HTERT RPE-1 (cell line): Measurements from ENCODE around the gene CPPED1.
"Not testable (repeated sequence)": the region's sequence is repeated elsewhere in the genome, so short reads cannot be mapped to it uniquely, and the experiment has no call there.

Experiments used
- in situ Hi-C: fragments of 300-500 bp; cut with MboI; formaldehyde crosslinking; loops from 4 replicates; pipeline ENCODE4 v1.14.3; 2020; ENCODE audit warnings: low sequenced_read_pairs

Gene CPPED1

GRCh38 chr16:12803203-12804093 is at the start of gene CPPED1:
Gene CPPED1, minus strand, starts transcription at chr16:12803887. Its CDS starts 111 bp downstream, at chr16:12803776.
- in situ Hi-C loops = no loop called here

GRCh38 chr16:12850186-12850585 is 46.5 kb upstream of the CPPED1 start:
- in situ Hi-C loops = no loop called here

- in situ Hi-C loops = no loop called here
Observed at GRCh38 chr16:12846592-12846991, 42.9 kb upstream of the CPPED1 start.

GRCh38 chr16:12845282-12845681 is 41.6 kb upstream of the CPPED1 start:
- in situ Hi-C loops = no loop called here

GRCh38 chr16:12837756-12838155 is 34.1 kb upstream of the CPPED1 start:
- in situ Hi-C loops = no loop called here

- in situ Hi-C loops = no loop called here
Observed at GRCh38 chr16:12837291-12837690, 33.6 kb upstream of the CPPED1 start.

GRCh38 chr16:12833926-12834325 is 30.2 kb upstream of the CPPED1 start:
- in situ Hi-C loops = no loop called here

- in situ Hi-C loops = no loop called here
Observed at GRCh38 chr16:12829096-12829888, 25.6 kb upstream of the CPPED1 start.

GRCh38 chr16:12828206-12828605 is 24.5 kb upstream of the CPPED1 start:
- in situ Hi-C loops = no loop called here

GRCh38 chr16:12826559-12826958 is 22.9 kb upstream of the CPPED1 start:
- in situ Hi-C loops = no loop called here

- in situ Hi-C loops = no loop called here
Observed at GRCh38 chr16:12819126-12820117, 15.7 kb upstream of the CPPED1 start.

GRCh38 chr16:12818326-12818725 is 14.6 kb upstream of the CPPED1 start:
- in situ Hi-C loops = no loop called here

- in situ Hi-C loops = not testable (repeated sequence)
Observed at GRCh38 chr16:12816791-12817214, 13.1 kb upstream of the CPPED1 start.

GRCh38 chr16:12815361-12815760 is 11.7 kb upstream of the CPPED1 start:
- in situ Hi-C loops = no loop called here

GRCh38 chr16:12813734-12814133 is 10.0 kb upstream of the CPPED1 start:
- in situ Hi-C loops = not testable (repeated sequence)

GRCh38 chr16:12813321-12813720 is 9.6 kb upstream of the CPPED1 start:
- in situ Hi-C loops = not testable (repeated sequence)

- in situ Hi-C loops = no loop called here
Observed at GRCh38 chr16:12811441-12812383, 8.0 kb upstream of the CPPED1 start.

- in situ Hi-C loops = no loop called here
Observed at GRCh38 chr16:12805066-12805465, 1.4 kb upstream of the CPPED1 start.

GRCh38 chr16:12804395-12804794 is 708 bp upstream of the CPPED1 start:
- in situ Hi-C loops = no loop called here

- in situ Hi-C loops = no loop called here
Observed at GRCh38 chr16:12802661-12803060, 1.0 kb downstream of the CPPED1 start.
